ENCODE results near the gene TSPAN11. TPM values are rescaled to one million over a fixed set of nuclear protein-coding genes. Genes with fewer than 3 reads are reported as not detected.
"Not testable (repeated sequence)": the region's sequence is repeated elsewhere in the genome, so short reads cannot be mapped to it uniquely, and the experiment has no call there.

TSPAN11 gene
- total RNA-seq, 1 donor from 2014 or later: 38.7 TPM

GRCh38 chr12:31017535-31017934 lies 91.0 kb downstream of the TSPAN11 start:
- no peak for DNase-seq (ENCODE audit: extremely low read depth, low read depth, low spot score)

- no peak for DNase-seq (ENCODE audit: extremely low read depth, low read depth, low spot score)
These were observed 91.7 kb downstream of the TSPAN11 start for GRCh38 chr12:31018106-31018789.

- no peak for DNase-seq (ENCODE audit: extremely low read depth, low read depth, low spot score)
These were observed 92.4 kb downstream of the TSPAN11 start for GRCh38 chr12:31018790-31019505.

- no peak for DNase-seq (ENCODE audit: extremely low read depth, low read depth, low spot score)
These were observed 93.0 kb downstream of the TSPAN11 start for GRCh38 chr12:31019561-31019960.

GRCh38 chr12:31019976-31020375 lies 93.4 kb downstream of the TSPAN11 start:
- DNase-seq (ENCODE audit: extremely low read depth, low read depth, low spot score): no peak

- no peak for DNase-seq (ENCODE audit: extremely low read depth, low read depth, low spot score)
These were observed 94.0 kb downstream of the TSPAN11 start for GRCh38 chr12:31020385-31021166.

GRCh38 chr12:31021181-31021580 lies 94.6 kb downstream of the TSPAN11 start:
- no peak for DNase-seq (ENCODE audit: extremely low read depth, low read depth, low spot score)

- DNase-seq (ENCODE audit: extremely low read depth, low read depth, low spot score): no peak
These were observed 95.4 kb downstream of the TSPAN11 start for GRCh38 chr12:31021809-31022494.

- no peak for DNase-seq (ENCODE audit: extremely low read depth, low read depth, low spot score)
These were observed 96.8 kb downstream of the TSPAN11 start for GRCh38 chr12:31023271-31023724.

GRCh38 chr12:31026202-31026601 lies 99.7 kb downstream of the TSPAN11 start:
- DNase-seq (ENCODE audit: extremely low read depth, low read depth, low spot score): no peak

- not testable (repeated sequence) for DNase-seq (ENCODE audit: extremely low read depth, low read depth, low spot score)
These were observed 100.5 kb downstream of the TSPAN11 start for GRCh38 chr12:31027006-31027405.

GRCh38 chr12:31029468-31029867 lies 102.9 kb downstream of the TSPAN11 start:
- DNase-seq (ENCODE audit: extremely low read depth, low read depth, low spot score): no peak

GRCh38 chr12:31029916-31030562 lies 103.5 kb downstream of the TSPAN11 start:
- no peak for DNase-seq (ENCODE audit: extremely low read depth, low read depth, low spot score)

- DNase-seq (ENCODE audit: extremely low read depth, low read depth, low spot score): no peak
These were observed 105.4 kb downstream of the TSPAN11 start for GRCh38 chr12:31031951-31032335.

GRCh38 chr12:31033146-31033545 lies 106.6 kb downstream of the TSPAN11 start:
- no peak for DNase-seq (ENCODE audit: extremely low read depth, low read depth, low spot score)

GRCh38 chr12:31033681-31034080 lies 107.1 kb downstream of the TSPAN11 start:
- DNase-seq (ENCODE audit: extremely low read depth, low read depth, low spot score): no peak

- no peak for DNase-seq (ENCODE audit: extremely low read depth, low read depth, low spot score)
These were observed 107.8 kb downstream of the TSPAN11 start for GRCh38 chr12:31034372-31034771.

- DNase-seq (ENCODE audit: extremely low read depth, low read depth, low spot score): no peak
These were observed 108.7 kb downstream of the TSPAN11 start for GRCh38 chr12:31035226-31035625.

- DNase-seq (ENCODE audit: extremely low read depth, low read depth, low spot score): no peak
These were observed 109.6 kb downstream of the TSPAN11 start for GRCh38 chr12:31035967-31036665.

- DNase-seq (ENCODE audit: extremely low read depth, low read depth, low spot score): no peak
These were observed 110.5 kb downstream of the TSPAN11 start for GRCh38 chr12:31037028-31037427.

All from glomerular endothelial cell (primary cell).